Prostate gland (tissue), 2 donors: ENCODE results near the gene CD8B2. TPM values are rescaled to one million over a fixed set of nuclear protein-coding genes. Genes with fewer than 3 reads are reported as not detected.
"Not testable (repeated sequence)": the region's sequence is repeated elsewhere in the genome, so short reads cannot be mapped to it uniquely, and the experiment has no call there.

Experiments
- DNase-seq: peaks from one replicate; pipeline ENCODE4 v3.0.0-alpha.2; 2019; ENCODE audit warnings: low spot score
- H3K27ac ChIP-seq, 2 donors: fragments of 200-600 bp; sonication (generic); 2 replicates each; pipeline ENCODE4 v1.5.1; 2017 to 2019
- H3K27me3 ChIP-seq: fragments of 200-600 bp; sonication (generic); replicated peaks from 2 replicates; pipeline ENCODE4 v1.5.1; 2019; ENCODE audit not compliant: insufficient read depth
- H3K36me3 ChIP-seq, 2 donors: fragments of 200-600 bp; sonication (generic); 1 replicate in 1 of 2; 2 replicates in 1 of 2; pipeline versions ENCODE4 v1.5.1 to v1.8.1; 2017 to 2019
- H3K4me1 ChIP-seq: fragments of 200-600 bp; sonication (generic); replicated peaks from 2 replicates; pipeline ENCODE4 v1.5.1; 2019
- H3K4me3 ChIP-seq, 2 donors: fragments of 200-600 bp; sonication (generic); 2 replicates each; pipeline ENCODE4 v1.5.1; 2017 to 2019
- H3K9me3 ChIP-seq: fragments of 200-600 bp; sonication (generic); 2 replicates; pipeline ENCODE4 v1.5.1; 2017
- CTCF ChIP-seq, 4 experiments: fragments of 200-600 bp in 2 of 4; fragments of 450-650 bp in 2 of 4; sonication (generic) in 2 of 4; IDR thresholded peaks; 1 replicate in 3 of 4; 2 replicates in 1 of 4; pipeline ENCODE4 v1.5.1; 2016 to 2019; ENCODE audit warnings: antibody characterized with exemption in 4 of 4, mild to moderate bottlenecking in 2 of 4, moderate library complexity in 2 of 4
- POLR2A ChIP-seq: fragments of 450-650 bp; IDR thresholded peaks from one replicate; pipeline ENCODE4 v1.6.1; 2016; ENCODE audit warnings: antibody characterized with exemption, mild to moderate bottlenecking
- POLR2AphosphoS5 ChIP-seq: sonication (generic); formaldehyde crosslinking; IDR thresholded peaks from one replicate; pipeline ENCODE4 v1.6.1; 2017; ENCODE audit warnings: antibody characterized with exemption
- WGBS: methylation state at CpG from one replicate; pipeline ENCODE4 v1.1.5; 2018; 5-methylcytosine and 5-hydroxymethylcytosine counted together
- intact Hi-C: fragments of 100-400 bp; cut with DNase I; formaldehyde crosslinking; loops from one replicate; pipeline ENCODE4 v1.14.2; 2022
- total RNA-seq, 2 donors: library from RNA; depleted of rRNA; stranded (reverse); fragments of >200 nt; gene quantifications; one replicate each; pipeline ENCODE4 v1.1.0, GENCODE V29; 2016

The CD8B2 gene
- total RNA-seq, 2 donors from 2014 or later = 0.55 to 1.2 TPM

GRCh38 chr2:106552921-106553320, 65.8 kb downstream of the CD8B2 start:
- no peak for TF ChIP-seq POLR2A
- TF ChIP-seq POLR2AphosphoS5 = no peak
- TF ChIP-seq CTCF (IDR thresholded peaks at IDR 0.05) = no peak
- H3K27ac ChIP-seq = peak overlapping the region; percentile 41 to 45
- H3K4me1 ChIP-seq = no peaks in the 10 kb centered on the region
- no peaks in the 10 kb centered on the region for H3K9me3 ChIP-seq
- H3K27me3 ChIP-seq = no peaks in the 10 kb centered on the region
- H3K4me3 ChIP-seq = no peak overlapping the region
- DNase-seq = no peak
- WGBS = 66% methylated on average over 6 of the region's 6 CpGs
- intact Hi-C loops = no loop called here
- H3K36me3 ChIP-seq = no peaks in the 10 kb centered on the region

GRCh38 chr2:106553321-106553720, 66.2 kb downstream of the CD8B2 start:
- intact Hi-C loops = no loop called here
- WGBS = 52% methylated on average over 6 of the region's 6 CpGs

GRCh38 chr2:106554411-106554810, 67.2 kb downstream of the CD8B2 start:
- H3K27ac ChIP-seq = peak overlapping the region in 1 of 2 donors; percentile 41
- H3K27me3 ChIP-seq = no peaks in the 10 kb centered on the region
- H3K4me1 ChIP-seq = peaks cover 3% of the 10 kb centered on the region
- DNase-seq = no peak
- H3K4me3 ChIP-seq = no peak overlapping the region
- 82% methylated on average over 6 of the region's 6 CpGs for WGBS
- no peak for TF ChIP-seq CTCF (IDR thresholded peaks at IDR 0.05)
- TF ChIP-seq POLR2A = no peak
- TF ChIP-seq POLR2AphosphoS5 = no peak
- no peaks in the 10 kb centered on the region for H3K9me3 ChIP-seq
- intact Hi-C loops = no loop called here
- H3K36me3 ChIP-seq = no peaks in the 10 kb centered on the region

More at GRCh38 chr2:106553321-106553720, 66.2 kb downstream of the CD8B2 start:
- no peak overlapping the region for H3K4me3 ChIP-seq
- H3K36me3 ChIP-seq = no peaks in the 10 kb centered on the region
- no peaks in the 10 kb centered on the region for H3K27me3 ChIP-seq
- no peaks in the 10 kb centered on the region for H3K9me3 ChIP-seq
- no peaks in the 10 kb centered on the region for H3K4me1 ChIP-seq
- no peak for TF ChIP-seq POLR2A
- peak overlapping the region; percentile 41 to 45 for H3K27ac ChIP-seq
- DNase-seq = no peak

GRCh38 chr2:106555053-106555452, 67.9 kb downstream of the CD8B2 start:
- DNase-seq = no peak
- TF ChIP-seq POLR2AphosphoS5 (no peak), CTCF (IDR thresholded peaks at IDR 0.05) (no peak), POLR2A (no peak)
- 0% methylated on average over 1 of the region's 1 CpG for WGBS
- H3K36me3 ChIP-seq = no peaks in the 10 kb centered on the region
- intact Hi-C loops = no loop called here
- no peak overlapping the region for H3K4me3 ChIP-seq
- no peaks in the 10 kb centered on the region for H3K27me3 ChIP-seq
- no peak overlapping the region for H3K27ac ChIP-seq
- H3K4me1 ChIP-seq = peaks cover 3% of the 10 kb centered on the region
- no peaks in the 10 kb centered on the region for H3K9me3 ChIP-seq

GRCh38 chr2:106559786-106560185, 72.6 kb downstream of the CD8B2 start:
- Histone ChIP-seq H3K27ac (peak overlapping the region; percentile 82 to 86), H3K4me1 (peaks cover 22% of the 10 kb centered on the region)
- peak; percentile 89 for TF ChIP-seq POLR2AphosphoS5
- DNase-seq = peak; percentile 62
- intact Hi-C loops, H3K4me3 ChIP-seq, H3K27me3 ChIP-seq, H3K36me3 ChIP-seq, H3K9me3 ChIP-seq: not testable (repeated sequence)
- WGBS = 42% methylated on average over 3 of the region's 3 CpGs

GRCh38 chr2:106560773-106561172, 73.6 kb downstream of the CD8B2 start:
- H3K9me3 ChIP-seq = no peaks in the 10 kb centered on the region
- no peak for DNase-seq

More at GRCh38 chr2:106560773-106561172, 73.6 kb downstream of the CD8B2 start:
- TF ChIP-seq POLR2A (no peak), POLR2AphosphoS5 (no peak), CTCF (IDR thresholded peaks at IDR 0.05) (no peak)
- peaks cover 22% of the 10 kb centered on the region for H3K4me1 ChIP-seq
- whole genome bisulfite sequencing = 56% methylated on average over 1 of the region's 1 CpG
- H3K27me3 ChIP-seq = no peaks in the 10 kb centered on the region
- no peaks in the 10 kb centered on the region for H3K36me3 ChIP-seq
- peak overlapping the region; percentile 82 to 86 for H3K27ac ChIP-seq
- intact Hi-C loops = no loop called here
- no peak overlapping the region for H3K4me3 ChIP-seq
